Right kidney (tissue), 9 donors: Measurements from ENCODE around the gene FGL2.
"Not testable (repeated sequence)": the region's sequence is repeated elsewhere in the genome, so short reads cannot be mapped to it uniquely, and the experiment has no call there.

Experiments used
- DNase-seq: peaks from one replicate; pipeline ENCODE4 v3.0.0-alpha.2; 2016
- long read RNA-seq, 8 donors: transcript quantifications; one replicate each; lab custom pipeline, GENCODE V29; 2026

FGL2 gene, protein sequence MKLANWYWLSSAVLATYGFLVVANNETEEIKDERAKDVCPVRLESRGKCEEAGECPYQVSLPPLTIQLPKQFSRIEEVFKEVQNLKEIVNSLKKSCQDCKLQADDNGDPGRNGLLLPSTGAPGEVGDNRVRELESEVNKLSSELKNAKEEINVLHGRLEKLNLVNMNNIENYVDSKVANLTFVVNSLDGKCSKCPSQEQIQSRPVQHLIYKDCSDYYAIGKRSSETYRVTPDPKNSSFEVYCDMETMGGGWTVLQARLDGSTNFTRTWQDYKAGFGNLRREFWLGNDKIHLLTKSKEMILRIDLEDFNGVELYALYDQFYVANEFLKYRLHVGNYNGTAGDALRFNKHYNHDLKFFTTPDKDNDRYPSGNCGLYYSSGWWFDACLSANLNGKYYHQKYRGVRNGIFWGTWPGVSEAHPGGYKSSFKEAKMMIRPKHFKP
- long read RNA-seq, donor 1, full-length matches to known transcripts, result 17 of 17 reads
- long read RNA-seq, donor 1, partial matches to known transcripts, result 0 of 17 reads
- long read RNA-seq, donor 1, other reads (novel, unspliced or antisense), result 0 of 17 reads
- long read RNA-seq, donor 2, full-length matches to known transcripts, result 23 of 23 reads
- long read RNA-seq, donor 2, partial matches to known transcripts, result 0 of 23 reads
- long read RNA-seq, donor 2, other reads (novel, unspliced or antisense), result 0 of 23 reads
- long read RNA-seq, donor 3, full-length matches to known transcripts, result 31 of 31 reads
- long read RNA-seq, donor 3, partial matches to known transcripts, result 0 of 31 reads
- long read RNA-seq, donor 3, other reads (novel, unspliced or antisense), result 0 of 31 reads
- long read RNA-seq, donor 4, full-length matches to known transcripts, result 50 of 50 reads
- long read RNA-seq, donor 4, partial matches to known transcripts, result 0 of 50 reads
- long read RNA-seq, donor 4, other reads (novel, unspliced or antisense), result 0 of 50 reads
- long read RNA-seq, donor 5, full-length matches to known transcripts, result 22 of 22 reads
- long read RNA-seq, donor 5, partial matches to known transcripts, result 0 of 22 reads
- long read RNA-seq, donor 5, other reads (novel, unspliced or antisense), result 0 of 22 reads
- long read RNA-seq, donor 6, full-length matches to known transcripts, result 45 of 50 reads
- long read RNA-seq, donor 6, partial matches to known transcripts, result 5 of 50 reads
- long read RNA-seq, donor 6, other reads (novel, unspliced or antisense), result 0 of 50 reads
- long read RNA-seq, donor 7, full-length matches to known transcripts, result 42 of 42 reads
- long read RNA-seq, donor 7, partial matches to known transcripts, result 0 of 42 reads
- long read RNA-seq, donor 7, other reads (novel, unspliced or antisense), result 0 of 42 reads
- long read RNA-seq, donor 8, full-length matches to known transcripts, result 36 of 36 reads
- long read RNA-seq, donor 8, partial matches to known transcripts, result 0 of 36 reads
- long read RNA-seq, donor 8, other reads (novel, unspliced or antisense), result 0 of 36 reads

DNA sequence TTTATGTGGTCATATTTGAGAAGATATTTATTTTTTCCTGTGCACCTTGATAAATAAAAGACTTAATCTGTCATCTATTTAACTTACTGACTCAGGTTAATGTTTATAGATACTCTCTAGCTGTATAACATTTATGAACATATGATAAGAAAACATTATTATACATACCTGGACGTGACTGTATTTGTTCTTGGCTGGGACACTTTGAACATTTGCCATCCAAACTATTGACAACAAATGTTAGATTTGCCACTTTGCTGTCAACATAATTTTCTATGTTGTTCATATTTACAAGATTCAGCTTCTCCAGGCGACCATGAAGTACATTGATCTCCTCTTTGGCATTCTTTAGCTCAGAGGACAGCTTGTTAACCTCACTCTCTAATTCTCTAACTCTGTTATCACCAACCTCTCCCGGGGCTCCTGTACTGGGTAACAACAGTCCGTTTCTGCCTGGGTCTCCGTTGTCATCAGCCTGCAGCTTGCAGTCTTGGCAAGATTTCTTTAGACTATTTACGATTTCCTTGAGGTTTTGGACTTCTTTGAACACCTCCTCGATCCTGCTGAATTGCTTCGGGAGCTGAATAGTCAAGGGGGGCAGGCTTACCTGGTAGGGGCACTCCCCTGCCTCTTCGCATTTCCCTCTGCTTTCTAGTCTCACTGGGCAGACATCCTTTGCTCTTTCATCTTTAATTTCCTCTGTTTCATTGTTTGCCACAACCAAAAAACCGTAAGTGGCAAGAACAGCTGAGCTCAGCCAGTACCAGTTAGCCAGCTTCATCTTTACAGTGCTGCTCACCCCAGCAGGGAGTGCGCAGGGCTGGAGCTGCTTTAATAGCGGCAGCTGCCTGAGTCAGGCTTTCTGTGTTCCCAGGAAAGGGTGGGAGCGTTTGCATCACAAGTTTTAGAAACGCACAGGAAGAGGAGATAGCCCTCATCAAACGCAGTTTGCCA, at the start of gene FGL2:
Gene FGL2, minus strand, starts transcription at position 807 of the 954 bp plus-strand sequence. Its CDS starts 26 bp downstream, at position 781.
- no peak for DNase-seq

DNA sequence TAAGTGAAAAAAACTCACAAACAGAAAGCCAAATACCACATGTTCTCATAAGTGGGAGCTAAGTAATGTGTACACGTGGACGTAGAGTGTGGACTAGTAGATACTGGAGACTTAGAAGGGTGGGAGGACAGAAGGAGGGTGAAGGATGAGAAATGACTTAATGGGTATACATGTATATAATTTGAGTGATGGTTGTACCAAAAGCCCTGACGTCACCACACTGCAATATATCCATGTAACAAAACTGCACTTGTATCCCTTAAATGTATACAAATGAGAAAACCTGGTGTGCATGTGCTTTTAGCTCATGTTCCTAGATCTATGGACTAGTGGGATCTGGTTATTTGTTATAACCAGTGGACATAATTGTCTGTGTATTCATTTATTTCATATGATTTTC, 48.5 kb upstream of the FGL2 start:
- DNase-seq, result no peak

DNA sequence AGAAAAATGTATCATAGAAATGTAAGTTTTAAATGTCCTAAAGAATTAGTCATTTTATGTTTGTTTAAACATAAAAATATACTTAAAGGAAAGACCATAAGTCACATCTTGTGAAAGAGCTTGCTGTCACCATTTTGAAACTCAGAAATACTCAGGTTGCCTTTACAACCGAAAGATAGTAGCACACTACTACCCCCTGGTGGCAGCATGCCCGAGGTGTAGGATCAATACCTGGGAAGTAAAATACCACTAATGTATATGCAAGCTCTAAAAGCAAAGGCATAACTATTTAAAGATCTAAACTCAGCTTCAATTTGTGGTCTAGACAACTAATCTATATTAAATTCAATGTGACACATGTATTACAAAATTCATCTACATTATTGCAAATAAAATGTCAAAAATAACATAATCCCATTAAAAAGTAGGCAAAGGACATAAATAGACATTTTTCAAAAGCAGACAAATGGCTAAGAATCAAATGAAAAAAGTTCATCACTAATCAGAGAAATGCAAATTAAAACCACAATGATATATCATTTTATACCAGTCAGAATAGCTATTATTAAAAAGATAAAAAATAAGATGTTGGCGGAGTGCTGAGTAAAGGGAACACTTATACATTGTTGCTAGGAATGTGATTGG, 47.7 kb upstream of the FGL2 start:
- DNase-seq, result no peak

DNA sequence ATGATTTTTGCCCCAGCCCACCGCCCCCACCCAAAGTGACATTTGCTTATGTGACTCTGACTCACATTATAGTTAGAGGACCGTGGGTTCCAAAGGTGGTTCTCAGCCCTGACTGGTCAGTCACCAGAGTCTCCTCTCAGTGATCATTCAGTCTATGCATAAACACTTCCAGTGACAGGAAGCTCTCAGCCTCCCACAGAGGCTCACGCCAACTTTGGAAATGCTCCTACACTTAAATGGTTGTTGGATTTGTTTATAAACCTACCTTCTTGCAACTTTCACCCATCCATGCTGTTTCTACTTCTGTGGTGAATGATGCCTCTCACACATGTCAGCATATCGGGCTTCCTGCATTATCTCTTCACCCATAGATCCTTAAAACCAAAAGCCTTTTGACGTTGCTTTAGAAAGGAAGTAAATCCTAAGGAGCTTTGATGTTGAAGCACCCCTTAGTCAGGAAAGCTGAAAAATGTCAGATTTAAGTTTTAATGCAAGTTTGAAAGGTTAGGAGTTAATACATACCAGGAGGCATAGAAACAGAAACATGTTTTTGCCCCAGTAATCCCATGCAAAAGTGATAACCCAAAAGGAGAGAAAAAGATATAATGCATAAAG, 46.5 kb upstream of the FGL2 start:
- no peak for DNase-seq

DNA sequence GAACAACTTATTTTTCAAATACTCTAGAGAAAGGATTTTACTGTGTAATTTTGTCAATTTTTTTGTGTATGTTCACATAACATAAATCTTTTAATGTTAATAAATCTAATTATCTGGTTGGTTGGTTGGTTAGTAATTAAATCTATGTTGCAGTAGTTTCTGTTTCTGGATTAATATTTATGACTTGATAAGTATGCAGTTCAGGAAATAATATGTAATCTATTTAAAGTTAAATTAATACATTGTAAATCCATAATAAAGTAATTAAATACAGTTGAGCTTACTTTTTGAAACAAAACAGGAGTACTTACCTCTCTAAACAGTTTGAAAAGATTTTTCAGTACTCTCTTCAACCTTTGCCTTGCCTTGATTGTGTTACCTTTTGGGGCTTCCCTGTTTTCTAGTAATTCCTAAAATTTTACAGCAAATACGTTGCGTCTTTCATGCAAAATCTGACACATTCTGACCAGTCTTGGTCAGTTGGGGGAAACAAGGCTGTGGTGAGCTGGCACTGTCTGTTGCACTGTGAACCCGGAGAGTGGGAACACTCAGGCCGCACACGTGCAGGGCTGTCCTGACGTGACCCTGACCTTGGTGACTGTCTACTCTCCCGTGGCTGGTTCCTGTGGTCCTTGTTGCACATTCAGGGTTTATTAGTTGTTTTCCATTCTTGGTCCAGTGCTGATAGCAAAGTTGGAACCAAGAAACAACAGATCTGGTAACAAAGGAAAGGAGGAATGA, 45.6 kb upstream of the FGL2 start:
- no peak for DNase-seq

DNA sequence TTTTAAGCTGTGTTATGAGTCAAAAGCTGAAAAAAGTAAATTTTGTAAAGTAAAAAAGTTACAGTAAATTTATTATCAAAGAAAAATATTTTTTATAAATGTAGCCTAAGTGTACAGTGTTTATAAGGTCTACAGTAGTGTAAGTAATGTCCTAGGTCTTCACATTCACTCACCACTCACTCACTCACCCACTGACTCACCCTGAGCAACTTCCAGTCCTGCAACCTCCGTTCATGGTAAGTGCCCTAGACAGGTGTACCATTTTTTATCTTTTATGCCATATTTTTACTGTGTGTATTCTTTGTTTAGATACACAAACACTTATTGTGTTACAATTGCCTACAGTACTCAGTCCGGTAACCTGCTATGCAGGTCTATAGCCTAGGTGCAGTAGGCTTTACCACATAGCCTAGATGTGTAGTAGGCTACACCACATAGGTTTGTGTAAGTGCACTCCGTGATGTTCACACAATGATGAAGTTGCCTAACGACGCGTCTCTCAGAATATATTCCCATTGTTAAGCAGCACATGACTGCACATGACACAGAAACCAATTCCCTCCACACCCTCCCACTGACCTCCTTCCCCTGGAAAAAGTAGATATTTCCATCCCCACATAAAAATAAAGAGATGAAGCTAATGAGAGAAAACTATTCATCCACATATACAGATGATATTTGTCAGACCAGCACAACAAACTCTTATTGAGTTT, 44.8 kb upstream of the FGL2 start:
- DNase-seq, result no peak

DNA sequence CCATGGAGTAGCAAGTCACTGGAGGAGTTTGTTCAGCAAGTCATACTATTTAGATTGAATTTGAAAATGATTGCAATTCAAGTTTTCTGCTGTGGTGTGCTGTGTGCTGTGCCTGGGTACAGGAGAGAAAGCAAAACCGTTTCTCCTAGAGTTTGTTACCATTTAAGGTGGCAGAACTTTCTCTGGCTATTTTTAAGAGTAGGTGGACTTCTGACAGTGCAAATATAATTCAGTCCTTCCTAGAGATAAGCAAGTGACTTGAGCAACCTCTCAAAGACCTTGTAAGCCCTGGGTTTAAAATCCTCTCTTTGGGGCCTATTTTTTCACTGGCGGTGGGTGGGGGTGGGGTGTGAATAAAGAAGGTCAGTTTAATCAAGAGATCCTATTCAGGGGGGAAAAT, 42.9 kb upstream of the FGL2 start:
- no peak for DNase-seq

DNA sequence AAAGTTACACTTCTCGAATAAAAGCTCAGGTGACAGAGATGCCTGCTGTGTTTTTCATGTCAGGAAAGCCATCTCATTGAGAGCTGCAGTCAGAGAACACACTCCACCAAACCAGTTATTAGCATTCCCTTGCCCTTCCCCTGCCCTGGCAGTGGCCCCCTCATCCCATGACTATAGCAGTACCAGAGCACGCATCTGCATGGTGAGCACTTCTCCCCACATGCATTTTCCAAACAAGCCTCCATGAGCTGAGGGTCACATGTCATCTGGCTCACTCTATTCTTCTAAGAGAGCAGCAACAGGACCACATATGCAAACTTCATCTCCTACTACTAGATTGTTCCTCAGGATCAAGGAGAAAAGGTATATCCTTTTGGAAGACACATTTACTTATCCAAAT, 42.4 kb upstream of the FGL2 start:
- no peak for DNase-seq

DNA sequence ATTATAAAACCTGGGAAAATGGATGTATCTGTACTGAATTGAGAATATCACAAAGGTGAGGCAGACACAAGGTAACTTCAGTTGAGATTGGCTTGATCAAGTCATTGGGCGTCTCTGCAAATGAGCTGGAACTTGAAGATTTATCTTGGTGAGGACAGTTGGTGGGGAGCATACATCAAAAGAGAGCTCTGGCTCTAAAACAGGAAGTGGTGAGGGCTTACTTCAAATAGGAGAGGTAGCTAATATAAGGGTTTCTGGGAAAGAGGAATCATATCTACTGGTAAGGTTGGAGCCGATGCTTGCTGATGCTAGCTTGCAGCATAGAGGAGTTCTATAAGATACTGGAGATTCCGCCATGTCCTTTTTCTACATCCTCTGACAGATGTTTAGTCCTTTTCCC, 39.9 kb upstream of the FGL2 start:
- no peak for DNase-seq

DNA sequence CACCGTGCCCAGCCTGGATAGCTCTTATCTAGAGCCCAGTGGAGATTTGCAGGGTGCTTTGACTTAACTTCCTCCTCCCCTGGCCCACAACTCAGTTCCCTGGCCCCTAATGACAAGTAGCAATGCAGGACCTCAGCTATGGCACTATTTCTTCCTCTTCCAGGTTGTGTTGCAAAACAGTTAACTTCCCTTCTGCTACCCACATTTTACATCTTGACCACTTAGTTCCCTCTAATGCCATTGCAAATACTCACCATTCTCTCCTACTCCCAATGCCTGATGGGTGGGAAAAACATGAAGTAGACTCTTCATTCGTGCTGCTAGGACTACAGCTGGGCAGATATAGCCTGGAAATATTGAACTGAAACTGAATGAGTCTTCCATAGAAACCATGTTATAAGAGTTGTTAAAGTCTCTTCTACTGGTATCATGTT, 39.1 kb upstream of the FGL2 start:
- no peak for DNase-seq

DNA sequence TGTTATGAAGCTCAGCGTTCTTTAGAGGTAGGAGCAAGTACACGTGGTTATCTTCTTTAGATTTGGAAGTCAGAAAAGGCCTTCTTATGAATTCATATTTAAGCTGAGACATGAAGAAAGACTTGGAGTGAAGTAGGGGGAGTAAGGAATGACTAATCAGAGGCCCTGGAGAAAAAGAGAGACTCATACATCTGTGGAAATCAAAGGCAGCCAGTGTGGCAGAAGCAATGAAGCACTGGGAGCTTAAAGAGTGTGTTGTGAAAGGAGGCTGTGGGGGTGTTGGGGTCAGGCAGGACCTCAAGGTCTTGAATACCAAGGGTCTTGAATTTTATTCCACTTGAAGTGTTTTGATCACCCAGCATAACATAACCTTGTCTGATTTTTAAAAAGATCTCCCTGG, 35.7 kb upstream of the FGL2 start:
- DNase-seq, result no peak

DNA sequence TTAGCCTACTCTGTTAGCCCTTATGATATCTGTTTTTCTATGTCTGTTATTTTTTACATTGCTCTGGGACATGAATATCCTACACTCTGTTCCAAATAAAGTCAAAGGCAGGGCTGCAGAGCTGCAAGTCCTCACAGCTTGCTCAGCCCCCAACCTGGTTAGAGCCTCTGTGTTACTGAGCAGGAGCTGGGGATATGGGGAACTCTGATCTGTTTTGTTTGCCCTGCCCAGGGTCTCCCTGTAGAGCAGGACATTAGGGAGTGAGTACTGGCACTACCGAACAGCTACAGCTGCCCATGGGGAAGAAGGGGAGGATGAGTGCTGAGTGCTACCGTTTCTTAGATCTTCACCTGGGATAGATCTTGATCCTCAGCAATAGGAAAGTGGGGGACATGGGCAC, 32.8 kb upstream of the FGL2 start:
- no peak for DNase-seq

DNA sequence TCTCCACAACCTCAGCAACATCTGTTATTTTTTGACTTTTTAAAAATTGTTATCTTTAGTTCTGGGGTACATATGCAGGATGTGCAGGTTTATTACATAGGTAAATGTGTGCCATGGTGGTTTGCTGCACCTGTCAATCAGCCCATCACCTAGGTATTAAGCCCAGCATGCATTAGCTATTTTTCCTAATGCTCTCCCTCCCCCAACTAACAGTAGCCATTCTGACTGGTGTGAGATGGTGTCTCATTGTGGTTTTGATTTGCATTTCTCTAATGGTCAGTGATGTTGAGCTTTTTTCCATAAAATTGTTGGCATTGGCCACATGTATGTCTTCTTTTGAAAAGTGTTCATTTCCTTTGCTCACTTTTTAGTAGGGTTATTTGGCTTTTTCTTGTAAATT, 29.2 kb upstream of the FGL2 start:
- DNase-seq, result not testable (repeated sequence)

DNA sequence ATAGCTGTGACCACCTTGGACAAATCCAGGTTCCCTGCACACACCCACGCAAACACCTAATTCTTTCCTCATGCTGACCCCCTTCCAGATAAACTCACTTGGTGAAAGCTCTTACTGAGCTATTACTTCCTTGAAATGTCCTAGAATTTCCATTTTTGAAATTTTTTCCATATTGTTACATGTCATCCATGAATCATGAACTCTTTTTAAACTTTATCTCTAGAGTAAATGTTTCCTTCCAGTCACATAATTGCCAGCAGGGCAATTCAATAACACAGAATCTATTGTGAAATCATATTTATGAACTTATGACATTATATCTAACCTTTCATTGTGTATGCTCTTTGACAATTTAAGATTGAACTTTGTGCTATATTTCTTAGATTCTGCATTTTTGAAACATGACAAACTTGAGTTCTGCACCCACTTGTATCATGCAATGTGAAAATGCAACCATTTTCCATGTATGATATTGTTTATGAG, 26.8 kb upstream of the FGL2 start:
- DNase-seq, result no peak

DNA sequence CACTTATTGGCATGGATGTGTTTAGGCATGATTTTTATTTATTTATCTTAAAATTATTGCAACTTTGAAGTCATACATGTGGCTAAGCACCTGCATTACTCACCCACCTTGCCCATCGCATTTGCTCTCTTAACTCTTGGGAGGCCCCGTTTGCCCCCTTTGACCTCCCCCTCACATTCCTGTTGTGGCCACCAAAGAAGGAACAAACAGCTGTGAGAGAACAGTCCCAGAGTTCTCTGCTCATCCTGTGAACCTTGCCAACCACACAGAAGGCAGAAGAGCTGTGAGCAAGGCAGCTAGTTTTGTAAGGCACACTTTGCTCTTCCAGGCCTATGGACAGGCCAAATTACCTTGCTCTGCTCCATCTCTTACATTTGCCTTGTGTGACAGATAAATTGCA, 23.6 kb upstream of the FGL2 start:
- no peak for DNase-seq

DNA sequence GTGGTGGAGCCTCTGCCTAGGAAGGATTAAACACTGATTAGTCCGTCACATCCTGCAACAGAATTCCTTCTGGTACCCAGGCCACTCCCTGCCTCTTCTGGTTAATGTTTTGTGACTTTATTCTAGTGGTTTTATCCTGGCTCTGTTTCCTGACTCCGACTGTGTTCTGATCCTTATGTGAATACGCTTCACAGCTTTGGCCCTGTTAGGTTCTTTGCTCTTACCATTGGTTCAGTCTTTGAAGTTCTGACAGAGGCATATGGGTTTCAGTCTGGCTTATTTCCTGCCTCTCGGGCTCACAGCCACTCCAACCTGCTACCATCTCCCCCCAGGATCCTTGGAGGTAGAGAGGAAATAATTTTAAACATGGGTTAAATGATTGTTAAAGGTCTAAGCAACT, 23.2 kb upstream of the FGL2 start:
- no peak for DNase-seq

DNA sequence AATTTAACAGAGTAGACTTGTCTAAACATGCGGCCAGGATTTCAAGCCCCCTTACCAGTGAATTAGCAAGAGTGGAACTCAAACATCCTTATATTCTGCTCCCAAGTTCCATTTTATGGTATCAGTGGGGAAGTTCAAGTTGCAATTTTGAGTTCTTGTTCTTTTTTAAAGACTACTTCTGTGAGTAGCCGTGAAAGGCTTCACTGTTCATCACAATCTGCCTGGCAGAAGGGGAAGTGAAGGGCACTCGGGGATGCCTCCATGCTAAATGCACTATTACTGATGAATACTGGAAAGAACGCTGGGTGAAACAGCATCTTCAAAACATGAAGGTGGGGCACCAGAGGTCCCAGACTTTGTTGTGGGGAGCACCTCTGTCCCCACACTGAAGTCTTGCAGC, 22.4 kb upstream of the FGL2 start:
- DNase-seq, result no peak

DNA sequence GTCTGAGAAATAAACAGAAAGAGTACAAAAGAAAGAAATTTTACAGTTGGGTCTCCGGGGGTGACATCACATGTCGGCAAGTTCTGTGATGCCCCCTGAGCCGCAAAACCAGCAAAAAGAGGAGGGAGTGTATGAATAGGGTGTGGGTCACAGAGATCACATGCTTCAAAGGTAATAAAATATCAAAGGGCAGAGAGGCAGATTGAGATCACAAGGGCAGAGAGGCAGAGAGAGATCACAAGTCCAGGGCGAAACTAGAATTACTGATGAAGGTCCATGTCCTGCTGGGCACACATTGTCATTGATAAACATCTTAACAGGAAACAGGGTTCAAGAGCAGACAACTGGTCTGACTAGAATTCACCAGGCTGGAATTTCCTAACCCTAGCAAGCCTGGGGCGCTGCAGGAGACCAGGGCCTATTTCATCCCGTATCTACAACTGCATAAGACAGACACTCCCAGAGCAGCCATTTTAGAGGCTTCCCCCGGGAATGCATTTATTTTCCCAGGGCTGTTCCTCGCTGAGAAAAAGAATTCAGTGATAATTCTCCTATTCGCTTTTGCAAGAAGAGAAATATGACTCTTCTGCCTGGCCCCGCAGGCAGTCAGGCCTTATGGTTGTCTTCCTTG, 20.2 kb upstream of the FGL2 start:
- not testable (repeated sequence) for DNase-seq
